ENCODE data around the gene FOXO3.
"Not testable (repeated sequence)": the region's sequence is repeated elsewhere in the genome, so short reads cannot be mapped to it uniquely, and the experiment has no call there.

The FOXO3 gene

GRCh38 chr6:108656836-108657235, 96.1 kb downstream of the FOXO3 start:
- no peak overlapping the region for H3K4me3 ChIP-seq (ENCODE audit: low read depth, low read length)
- DNase-seq (ENCODE audit: low read depth): no peak
- no peak for TF ChIP-seq CTCF (IDR thresholded peaks at IDR 0.05; ENCODE audit: control insufficient read depth, extremely low read depth, insufficient read depth)

GRCh38 chr6:108658174-108658573, 97.5 kb downstream of the FOXO3 start:
- DNase-seq (ENCODE audit: low read depth): no peak
- TF ChIP-seq CTCF (IDR thresholded peaks at IDR 0.05; ENCODE audit: control insufficient read depth, extremely low read depth, insufficient read depth): no peak
- no peak overlapping the region for H3K4me3 ChIP-seq (ENCODE audit: low read depth, low read length)

GRCh38 chr6:108658785-108659184, 98.1 kb downstream of the FOXO3 start:
- not testable (repeated sequence) for H3K4me3 ChIP-seq (ENCODE audit: low read depth, low read length); DNase-seq (ENCODE audit: low read depth)

- no peak for DNase-seq (ENCODE audit: low read depth)
- no peak for TF ChIP-seq CTCF (IDR thresholded peaks at IDR 0.05; ENCODE audit: control insufficient read depth, extremely low read depth, insufficient read depth)
- no peak overlapping the region for H3K4me3 ChIP-seq (ENCODE audit: low read depth, low read length)
These were observed 99.5 kb downstream of the FOXO3 start for GRCh38 chr6:108660251-108660650.

GRCh38 chr6:108661430-108661829, 100.7 kb downstream of the FOXO3 start:
- no peak for DNase-seq (ENCODE audit: low read depth)
- no peak for TF ChIP-seq CTCF (IDR thresholded peaks at IDR 0.05; ENCODE audit: control insufficient read depth, extremely low read depth, insufficient read depth)
- no peak overlapping the region for H3K4me3 ChIP-seq (ENCODE audit: low read depth, low read length)

GRCh38 chr6:108661982-108662381, 101.3 kb downstream of the FOXO3 start:
- DNase-seq (ENCODE audit: low read depth): no peak
- no peak for TF ChIP-seq CTCF (IDR thresholded peaks at IDR 0.05; ENCODE audit: control insufficient read depth, extremely low read depth, insufficient read depth)
- H3K4me3 ChIP-seq (ENCODE audit: low read depth, low read length): no peak overlapping the region

- no peak for DNase-seq (ENCODE audit: low read depth)
- TF ChIP-seq CTCF (IDR thresholded peaks at IDR 0.05; ENCODE audit: control insufficient read depth, extremely low read depth, insufficient read depth): no peak
These were observed 102.0 kb downstream of the FOXO3 start for GRCh38 chr6:108662702-108663101.

GRCh38 chr6:108663494-108664064, 102.9 kb downstream of the FOXO3 start:
- not testable (repeated sequence) for DNase-seq (ENCODE audit: low read depth)

More at GRCh38 chr6:108662702-108663101, 102.0 kb downstream of the FOXO3 start:
- no peak overlapping the region for H3K4me3 ChIP-seq (ENCODE audit: low read depth, low read length)

More at GRCh38 chr6:108663494-108664064, 102.9 kb downstream of the FOXO3 start:
- not testable (repeated sequence) for H3K4me3 ChIP-seq (ENCODE audit: low read depth, low read length)

Measured in LNCaP clone FGC (cell line).